HG02623 (cell line): Measurements from ENCODE around the gene ALDH1A3.

Experiments used
- ATAC-seq: cut with Tn5 transposase; IDR thresholded peaks from one replicate; pipeline ENCODE4 v1.9.1; 2021; ENCODE audit warnings: moderate library complexity; ENCODE audit not compliant: unreplicated experiment

ALDH1A3 gene

DNA sequence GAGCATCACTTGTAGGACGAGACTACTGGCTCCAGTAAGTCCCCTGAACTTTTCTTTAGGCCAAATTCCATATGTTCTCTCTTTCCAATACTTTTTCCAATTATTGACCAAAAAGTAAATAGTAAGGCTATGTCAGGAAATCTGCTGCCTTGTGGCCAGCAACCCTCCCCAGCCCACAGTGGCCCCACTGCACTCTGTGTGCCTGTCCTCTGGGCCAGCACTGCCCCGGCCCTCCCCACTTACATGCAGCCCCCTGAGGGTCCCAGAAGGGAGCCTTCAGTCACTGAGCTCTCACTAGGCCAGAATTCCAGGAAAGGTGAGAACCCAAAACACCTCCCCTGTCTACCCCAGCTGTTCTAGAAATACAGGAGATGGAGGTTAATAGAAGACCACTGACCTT is 21.3 kb upstream of the ALDH1A3 start:
- no peak for ATAC-seq

DNA sequence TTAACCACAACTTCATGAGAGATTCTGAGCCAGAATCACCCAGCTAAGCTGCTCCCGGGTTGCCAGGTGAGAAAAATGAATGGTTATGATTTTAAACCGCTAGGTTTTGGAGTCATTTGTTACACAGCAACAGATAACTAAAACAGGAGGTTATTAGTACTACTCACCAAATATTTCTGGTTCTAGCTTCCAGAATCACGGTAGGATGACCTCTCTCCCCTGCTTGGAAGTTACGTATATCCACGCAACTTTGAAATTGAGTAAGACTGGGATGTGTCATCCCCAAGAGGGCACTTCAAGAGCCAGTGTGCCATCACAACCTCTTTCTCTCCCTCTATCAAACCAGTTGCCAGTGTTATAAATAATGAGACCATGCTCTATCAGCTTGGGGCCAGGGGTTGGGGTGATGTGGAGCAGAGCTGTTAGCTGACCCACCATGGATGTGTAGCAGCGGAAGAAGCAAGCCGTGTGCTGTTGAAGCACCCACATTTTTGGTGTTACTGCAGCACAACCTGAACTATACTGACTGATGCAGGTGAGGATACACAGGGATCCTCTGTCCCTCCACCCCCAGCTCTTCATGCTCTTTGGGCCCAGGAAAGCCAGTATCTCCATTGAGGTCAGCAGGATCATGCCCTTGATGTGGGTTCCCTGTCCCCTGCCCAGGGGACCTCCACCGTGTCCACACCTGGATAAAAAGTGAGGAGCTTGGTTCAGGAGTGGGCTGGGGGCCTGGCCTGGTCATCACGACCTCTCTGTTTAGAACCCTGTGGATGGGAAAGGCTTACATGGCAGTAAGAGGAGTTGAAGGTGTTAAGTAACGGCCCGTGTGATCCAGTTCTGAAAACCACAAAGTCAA is 19.4 kb upstream of the ALDH1A3 start:
- ATAC-seq = no peak

- no peak for ATAC-seq
Measured at GRCh38 chr15:100860829-100861510, 18.7 kb upstream of the ALDH1A3 start.

DNA sequence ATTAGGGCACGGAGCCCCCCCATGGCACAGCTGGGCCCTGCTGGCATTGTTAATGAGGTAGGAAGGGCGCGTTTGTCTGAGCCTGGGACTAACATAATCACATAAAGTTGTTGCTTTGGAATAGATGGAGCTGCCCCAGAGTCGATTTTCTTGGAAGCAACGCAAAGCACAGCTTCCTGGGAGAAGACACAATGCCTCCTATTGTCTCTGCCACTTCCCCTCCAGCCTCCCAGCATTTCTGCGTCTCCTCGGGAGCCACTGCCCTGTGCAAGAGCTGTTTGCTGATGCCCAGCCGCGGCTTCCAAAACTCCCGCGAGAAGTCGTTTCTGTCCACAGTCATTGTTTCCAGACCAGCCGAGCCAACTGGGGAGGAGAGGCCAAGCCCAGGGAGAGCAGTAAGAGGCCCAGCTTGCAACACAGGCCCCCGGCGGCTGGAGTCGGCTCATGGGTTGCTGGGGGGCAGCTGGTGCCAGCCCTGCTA is 18.1 kb upstream of the ALDH1A3 start:
- no peak for ATAC-seq

- no peak for ATAC-seq
Measured at GRCh38 chr15:100862162-100862561, 17.5 kb upstream of the ALDH1A3 start.

GRCh38 chr15:100863075-100863795 is 16.4 kb upstream of the ALDH1A3 start:
- no peak for ATAC-seq

DNA sequence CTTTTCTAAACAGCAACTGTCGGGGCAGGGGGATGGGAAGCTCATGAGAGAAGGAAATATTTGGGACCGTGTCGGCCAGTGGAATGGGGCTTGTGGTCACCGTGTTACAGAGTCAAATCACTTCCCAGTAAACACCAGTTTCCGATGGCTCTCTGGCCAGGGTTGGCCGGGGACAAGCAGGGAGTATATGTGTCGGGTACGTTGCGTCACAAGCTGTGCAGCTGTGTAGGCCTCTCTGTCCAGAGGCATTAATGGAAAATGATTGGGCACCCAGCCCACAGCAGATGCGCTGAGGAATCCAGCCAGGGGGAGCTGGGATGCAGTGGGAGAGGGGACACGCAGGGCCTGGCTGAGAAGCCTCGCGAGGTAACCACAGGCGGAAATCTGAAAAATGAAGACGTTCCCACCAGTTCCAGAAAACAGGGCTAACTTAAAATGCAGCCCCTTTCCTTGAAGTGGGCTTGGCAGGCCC is 15.8 kb upstream of the ALDH1A3 start:
- ATAC-seq = no peak

GRCh38 chr15:100866386-100867330 is 13.0 kb upstream of the ALDH1A3 start:
- no peak for ATAC-seq

DNA sequence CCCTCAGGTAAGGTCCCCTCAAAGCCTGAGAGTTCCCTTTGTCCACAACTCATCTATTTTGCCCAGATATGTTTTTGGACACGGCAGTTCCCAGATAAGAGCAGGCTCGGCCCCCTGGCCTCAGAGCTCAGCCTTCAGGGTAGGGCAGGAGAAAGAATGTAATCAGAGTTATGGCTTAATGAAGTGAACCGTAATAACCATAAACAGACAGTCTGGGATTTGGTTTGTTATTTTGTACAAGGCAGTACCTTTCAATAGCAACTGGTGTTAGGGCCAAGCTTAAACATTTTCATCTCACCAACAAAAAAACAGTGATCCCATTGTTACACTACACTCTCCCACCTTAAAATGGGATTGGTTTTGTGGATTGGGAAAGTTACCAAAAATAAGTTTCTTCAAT is 12.2 kb upstream of the ALDH1A3 start:
- no peak for ATAC-seq

GRCh38 chr15:100869151-100869999 is 10.3 kb upstream of the ALDH1A3 start:
- no peak for ATAC-seq

DNA sequence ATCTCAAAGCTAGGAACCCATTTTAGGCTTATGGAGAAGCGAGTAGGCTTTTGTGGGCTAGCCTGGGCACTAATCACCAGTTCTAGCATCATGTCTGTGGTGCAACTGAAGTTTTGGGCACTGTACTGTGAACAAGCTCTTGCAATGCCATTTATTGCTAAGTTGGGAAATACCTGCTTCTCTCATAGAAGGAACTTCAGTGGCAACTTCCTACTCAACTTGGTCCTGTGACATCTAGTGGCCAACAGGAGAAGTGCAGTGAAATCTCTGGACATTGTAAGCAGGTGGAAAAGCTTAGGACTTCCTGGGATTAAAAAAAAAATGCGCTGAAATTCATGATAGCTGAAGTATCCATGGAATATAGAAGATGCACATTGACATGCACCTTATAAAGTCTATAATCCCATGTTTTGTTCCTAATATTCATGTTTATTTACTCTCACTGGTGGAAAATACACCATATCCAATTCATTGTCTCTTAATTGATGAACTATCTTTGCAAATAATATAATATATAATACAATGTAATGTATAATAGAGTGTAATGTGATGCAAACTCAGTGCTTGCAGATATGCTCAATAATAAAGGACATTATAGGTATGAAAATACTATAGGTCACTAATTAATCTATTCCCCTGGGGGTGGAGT is 6.5 kb upstream of the ALDH1A3 start:
- no peak for ATAC-seq

DNA sequence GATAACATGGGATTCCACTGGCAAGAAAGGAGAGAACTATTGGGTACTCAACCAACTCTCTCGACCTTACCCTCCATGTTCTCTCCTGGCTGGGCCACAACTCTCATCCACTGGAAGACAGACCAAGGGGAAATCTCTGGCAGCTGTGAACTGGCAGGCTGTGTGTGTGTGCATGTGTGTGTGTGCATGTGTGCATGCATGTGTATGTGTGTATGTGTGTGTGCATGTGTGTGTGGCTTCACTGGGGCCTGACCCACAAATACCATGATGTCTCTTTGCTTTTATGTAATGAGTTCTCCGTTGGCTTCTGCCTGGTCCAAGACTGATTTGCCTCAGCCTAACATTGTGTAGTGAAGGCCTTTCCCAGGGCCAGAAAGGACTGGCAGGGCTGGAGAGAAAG is 4.1 kb upstream of the ALDH1A3 start:
- no peak for ATAC-seq

DNA sequence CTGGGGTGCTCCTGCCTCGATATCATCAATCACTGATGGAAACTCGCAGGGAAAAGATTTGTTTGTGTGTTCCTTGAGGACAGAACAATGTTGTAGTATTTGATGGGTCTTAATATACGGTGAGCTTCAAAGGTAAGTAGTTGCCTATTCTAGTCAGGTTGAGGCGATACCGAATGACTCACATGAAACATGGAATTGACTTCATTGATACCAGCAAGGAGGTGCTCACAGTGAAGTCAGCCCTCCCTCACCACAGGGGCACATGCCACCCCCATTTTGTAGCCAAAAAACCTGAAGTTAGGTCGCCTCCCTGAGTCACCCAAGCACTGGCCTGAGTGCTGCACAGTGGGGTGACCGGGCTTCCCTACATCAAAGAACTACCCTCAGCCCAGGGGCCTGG is 3.7 kb upstream of the ALDH1A3 start:
- ATAC-seq = no peak

GRCh38 chr15:100877551-100877950 is 2.1 kb upstream of the ALDH1A3 start:
- no peak for ATAC-seq

GRCh38 chr15:100878130-100878529 is 1.5 kb upstream of the ALDH1A3 start:
- ATAC-seq = no peak

GRCh38 chr15:100878648-100879047 is 983 bp upstream of the ALDH1A3 start:
- no peak for ATAC-seq

GRCh38 chr15:100879061-100879463 is 569 bp upstream of the ALDH1A3 start:
- no peak for ATAC-seq

DNA sequence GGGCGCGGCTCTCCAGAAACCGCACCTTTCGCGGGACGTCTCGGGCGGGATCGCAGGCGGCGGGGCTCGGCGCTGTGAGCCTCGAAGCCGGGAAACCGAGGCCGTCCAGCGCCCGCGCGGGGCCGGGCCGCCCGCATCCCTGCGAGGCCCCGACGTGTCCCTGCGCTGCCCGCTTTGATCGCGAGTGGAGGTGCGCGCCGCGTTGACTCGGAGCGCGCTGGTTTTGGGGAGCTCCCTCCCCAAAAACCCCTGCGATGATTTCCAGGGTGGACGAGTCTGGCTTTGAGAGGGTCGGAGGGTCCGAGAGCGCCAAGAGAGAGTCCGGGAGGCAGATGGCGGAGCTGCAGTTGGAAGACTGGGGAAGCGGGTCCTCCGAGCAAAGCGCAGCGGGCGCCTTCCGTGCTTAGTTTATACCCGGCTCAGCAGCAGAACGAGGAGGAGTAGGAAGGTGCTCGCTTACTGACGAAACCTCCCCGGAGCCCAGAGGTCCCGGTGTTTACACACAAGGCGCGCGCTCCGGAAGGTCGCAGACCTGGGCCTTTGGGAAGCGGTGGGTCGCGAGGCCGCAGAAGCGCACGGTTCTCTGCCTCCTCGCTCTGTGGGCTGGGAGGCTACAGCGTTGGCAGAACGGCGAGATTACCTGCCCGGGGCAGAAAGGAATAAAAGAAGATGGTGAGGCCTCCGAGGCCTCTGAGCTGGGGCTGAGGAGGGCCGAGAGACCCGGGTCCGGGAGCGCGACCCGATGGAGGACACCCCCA is 687 bp downstream of the ALDH1A3 start:
- no peak for ATAC-seq
